Activated CD8-positive, alpha-beta T cell treated with anti-CD3 and anti-CD28 coated beads for 36 hours (primary cell): ENCODE measurements around the gene STAT2. TPM values are rescaled to one million over a fixed set of nuclear protein-coding genes. Genes with fewer than 3 reads are reported as not detected.

ENCODE experiments used
- ATAC-seq: fragments of 200-7000 bp; cut with Tn5 transposase; one replicate; pipeline ENCODE4 v1.10.0; 2021; ENCODE audit warnings: mild to moderate bottlenecking, moderate library complexity
- CTCF ChIA-PET: fragments of 350-600 bp; sonication (Branson Sonifier 250); formaldehyde crosslinking; loops from one replicate; lab custom pipeline; 2021; ENCODE audit warnings: antibody characterized with exemption; lab: Charles Lee
- POLR2A ChIA-PET: fragments of 350-600 bp; sonication (Branson Sonifier 250); formaldehyde crosslinking; loops from one replicate; lab custom pipeline; 2021; ENCODE audit warnings: antibody characterized with exemption; lab: Charles Lee
- DNase-seq: peaks from one replicate; pipeline ENCODE4 v3.0.0-alpha.2; 2020
- H3K27ac Mint-ChIP-seq: one replicate; pipeline ENCODE4 v1.8.0; 2021; ENCODE audit warnings: mild to moderate bottlenecking, mixed read lengths
- H3K27me3 Mint-ChIP-seq: one replicate; pipeline ENCODE4 v1.8.0; 2021; ENCODE audit warnings: mixed read lengths
- H3K36me3 Mint-ChIP-seq: one replicate; pipeline ENCODE4 v1.8.0; 2021; ENCODE audit warnings: low read depth, mixed read lengths
- H3K4me1 Mint-ChIP-seq: one replicate; pipeline ENCODE4 v1.8.0; 2021; ENCODE audit warnings: low read depth, mixed read lengths
- H3K4me3 Mint-ChIP-seq: one replicate; pipeline ENCODE4 v1.8.0; 2021; ENCODE audit warnings: mild to moderate bottlenecking, moderate library complexity, mixed read lengths
- H3K9me3 Mint-ChIP-seq: one replicate; pipeline ENCODE4 v1.8.0; 2021; ENCODE audit warnings: mixed read lengths
- CTCF ChIP-seq: fragments of 200-600 bp; IDR thresholded peaks from one replicate; pipeline ENCODE4 v1.8.0; 2022; ENCODE audit warnings: antibody characterized with exemption, mild to moderate bottlenecking
- intact Hi-C: fragments of 100-400 bp; cut with micrococcal nuclease; formaldehyde crosslinking; loops from one replicate; pipeline ENCODE4 v1.10.0; 2022
- total RNA-seq, 2 experiments: library from RNA; stranded (reverse); gene quantifications; one replicate each; pipeline ENCODE4 v1.2.3, GENCODE V29; 2021

STAT2 gene
- total RNA-seq, 2 experiments from 2014 or later: 64.4 to 69.7 TPM

GRCh38 chr12:56333197-56333678 is 26.7 kb downstream of the STAT2 start:
- no peak for DNase-seq
- POLR2A ChIA-PET: interaction anchor here (0.8 to 3.8 kb wide), 9 partner anchors 8 to 116 kb away, joined by 3 to 28 read pairs (median 4); partner anchors contain the start of genes CNPY2, RNF41, STAT2 and TIMELESS
- TF ChIP-seq CTCF: no peak
- Mint-ChIP-seq H3K4me3 (peak overlapping the region; percentile 86), H3K4me1 (peaks cover 35% of the 10 kb centered on the region), H3K27ac (peak overlapping the region; percentile 99), H3K27me3 (no peaks in the 10 kb centered on the region), H3K36me3 (peaks cover 9% of the 10 kb centered on the region), H3K9me3 (no peaks in the 10 kb centered on the region)
- peak; percentile 9 for ATAC-seq
- intact Hi-C loops: no loop called here
- CTCF ChIA-PET: interaction anchor here (0.9 to 3.3 kb wide), 8 partner anchors 9 to 215 kb away, joined by 3 to 13 read pairs (median 4); partner anchors contain the start of genes STAT2, TIMELESS and ZC3H10

DNA sequence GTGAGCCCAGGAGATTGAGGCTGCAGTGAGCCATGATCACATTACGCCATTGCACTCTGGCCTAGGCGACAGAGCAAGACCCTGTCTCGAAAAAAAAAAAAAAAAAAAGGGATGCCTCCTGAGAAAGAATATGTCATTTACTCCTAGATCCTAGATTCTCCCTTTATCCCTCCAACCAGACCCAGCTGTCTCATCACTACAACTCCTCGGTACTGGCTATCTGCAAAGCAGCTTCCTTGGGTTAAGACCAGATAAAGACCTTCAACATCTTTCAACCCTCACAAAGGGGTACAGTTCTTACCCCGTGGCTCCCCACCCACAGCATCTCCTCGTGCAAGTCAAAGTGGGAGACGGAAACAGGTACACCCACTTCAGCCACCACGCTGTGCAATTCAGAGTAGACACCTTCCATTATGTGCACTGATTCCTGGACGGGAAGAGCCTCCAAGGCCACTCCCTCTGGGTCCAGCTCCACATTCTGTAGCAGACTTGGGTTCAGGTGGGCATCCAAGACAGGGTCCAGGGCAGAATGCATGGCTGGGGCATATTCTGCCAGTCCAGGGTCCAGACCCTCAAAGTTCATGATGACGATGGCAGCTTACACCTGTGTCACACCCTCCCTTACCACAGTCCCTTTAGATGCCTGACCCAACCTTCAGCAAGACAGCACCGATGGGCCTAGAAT is 27.3 kb downstream of the STAT2 start:
- TF ChIP-seq CTCF: no peak
- ChIA-PET POLR2A (interaction anchor here (0.6 to 3.8 kb wide), 9 partner anchors 8 to 117 kb away, joined by 3 to 28 read pairs (median 4); partner anchors contain the start of genes CNPY2, RNF41, STAT2 and TIMELESS), CTCF (interaction anchor here (0.9 to 2.9 kb wide), 8 partner anchors 8 to 215 kb away, joined by 3 to 10 read pairs (median 4); partner anchors contain the start of genes TIMELESS and ZC3H10)
- intact Hi-C loops: no loop called here
- Mint-ChIP-seq H3K36me3 (peaks cover 9% of the 10 kb centered on the region), H3K9me3 (no peaks in the 10 kb centered on the region), H3K27me3 (no peaks in the 10 kb centered on the region), H3K4me1 (peaks cover 29% of the 10 kb centered on the region), H3K4me3 (peak overlapping the region; percentile 86), H3K27ac (peak overlapping the region; percentile 99)
- no peak for DNase-seq
- ATAC-seq: no peak

- DNase-seq: no peak
- intact Hi-C loops: no loop called here
- no peak for ATAC-seq
- Mint-ChIP-seq H3K9me3 (no peaks in the 10 kb centered on the region), H3K27ac (peak overlapping the region; percentile 48), H3K4me3 (no peak overlapping the region), H3K4me1 (peaks cover 16% of the 10 kb centered on the region), H3K36me3 (peaks cover 16% of the 10 kb centered on the region), H3K27me3 (no peaks in the 10 kb centered on the region)
- ChIA-PET POLR2A (interaction anchor here (0.6 to 1.9 kb wide), 3 partner anchors 12 to 119 kb away, joined by 3 to 10 read pairs (median 4); partner anchors contain the start of gene TIMELESS), CTCF (interaction anchor here (1.7 kb wide), 1 partner anchor 15 kb away, joined by 4 read pairs; no protein-coding TSS in a partner anchor)
- TF ChIP-seq CTCF: no peak
These were observed 28.9 kb downstream of the STAT2 start for GRCh38 chr12:56330936-56331490.

- ATAC-seq: no peak
- no peak for TF ChIP-seq CTCF
- DNase-seq: no peak
- Mint-ChIP-seq H3K4me1 (peaks cover 6% of the 10 kb centered on the region), H3K27ac (no peak overlapping the region), H3K4me3 (no peak overlapping the region), H3K27me3 (no peaks in the 10 kb centered on the region), H3K9me3 (no peaks in the 10 kb centered on the region), H3K36me3 (peaks cover 27% of the 10 kb centered on the region)
- ChIA-PET POLR2A (interaction anchor here (1.0 kb wide), 1 partner anchor 12 kb away, joined by 3 read pairs; no protein-coding TSS in a partner anchor), CTCF (no interaction called here)
- intact Hi-C loops: no loop called here
These were observed 33.4 kb downstream of the STAT2 start for GRCh38 chr12:56326533-56326932.
